Retinal pigment epithelial cell (primary cell): ENCODE measurements around the gene LRRTM4.

Source experiments
- DNase-seq: peaks from one replicate; pipeline ENCODE4 v3.0.0-alpha.2; 2010; ENCODE audit warnings: low read depth
- H3K4me3 ChIP-seq: 2 replicates; pipeline ENCODE4 v1.5.1; 2011; ENCODE audit warnings: mild to moderate bottlenecking, low read length, control low read depth, moderate library complexity
- TF ChIP-seq, protein P1 (sequence below): conservative IDR thresholded peaks from 2 replicates; pipeline ENCODE4 v1.5.1; 2011; ENCODE audit warnings: low read depth, low read length, control low read depth, inconsistent platforms

The LRRTM4 gene

DNA sequence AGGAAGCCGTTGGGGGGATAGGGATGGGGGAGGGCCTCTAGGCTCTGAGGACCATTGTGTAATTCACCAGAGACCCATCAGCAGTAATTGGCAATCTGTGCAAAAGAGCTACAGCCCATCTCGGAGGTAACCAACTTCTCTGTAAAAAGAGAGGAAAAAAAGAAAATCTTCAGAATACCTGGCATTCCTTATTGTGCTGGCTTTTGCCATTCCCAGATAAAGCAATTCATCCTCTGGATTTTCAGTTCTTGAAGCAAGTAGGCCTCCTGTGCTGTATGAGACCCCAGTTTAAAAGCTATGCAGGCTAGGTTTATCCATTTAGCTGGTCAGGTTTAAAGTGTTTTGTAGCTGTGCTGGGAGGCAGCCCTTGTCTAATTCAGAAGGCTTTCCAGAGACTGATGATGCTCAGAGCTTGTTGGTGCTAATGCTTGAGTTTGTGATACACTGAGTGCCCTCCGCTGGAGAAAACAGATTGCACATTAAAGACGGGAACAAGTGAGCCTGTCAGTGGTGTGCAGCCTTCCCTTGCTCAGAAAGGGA, at the start of gene LRRTM4:
Gene LRRTM4, minus strand, starts transcription at position 446 of the 540 bp plus-strand sequence.
- TF ChIP-seq, protein P1, sequence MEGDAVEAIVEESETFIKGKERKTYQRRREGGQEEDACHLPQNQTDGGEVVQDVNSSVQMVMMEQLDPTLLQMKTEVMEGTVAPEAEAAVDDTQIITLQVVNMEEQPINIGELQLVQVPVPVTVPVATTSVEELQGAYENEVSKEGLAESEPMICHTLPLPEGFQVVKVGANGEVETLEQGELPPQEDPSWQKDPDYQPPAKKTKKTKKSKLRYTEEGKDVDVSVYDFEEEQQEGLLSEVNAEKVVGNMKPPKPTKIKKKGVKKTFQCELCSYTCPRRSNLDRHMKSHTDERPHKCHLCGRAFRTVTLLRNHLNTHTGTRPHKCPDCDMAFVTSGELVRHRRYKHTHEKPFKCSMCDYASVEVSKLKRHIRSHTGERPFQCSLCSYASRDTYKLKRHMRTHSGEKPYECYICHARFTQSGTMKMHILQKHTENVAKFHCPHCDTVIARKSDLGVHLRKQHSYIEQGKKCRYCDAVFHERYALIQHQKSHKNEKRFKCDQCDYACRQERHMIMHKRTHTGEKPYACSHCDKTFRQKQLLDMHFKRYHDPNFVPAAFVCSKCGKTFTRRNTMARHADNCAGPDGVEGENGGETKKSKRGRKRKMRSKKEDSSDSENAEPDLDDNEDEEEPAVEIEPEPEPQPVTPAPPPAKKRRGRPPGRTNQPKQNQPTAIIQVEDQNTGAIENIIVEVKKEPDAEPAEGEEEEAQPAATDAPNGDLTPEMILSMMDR = peak; percentile 30
- H3K4me3 ChIP-seq = no peak within 1 kb of the TSS
- DNase-seq = peak; percentile 1

GRCh38 chr2:77571545-77571944, 49.4 kb upstream of the LRRTM4 start:
- TF ChIP-seq, protein P1 = no peak
- DNase-seq = no peak
- no peak overlapping the region for H3K4me3 ChIP-seq

GRCh38 chr2:77567723-77568122, 45.5 kb upstream of the LRRTM4 start:
- no peak for DNase-seq
- TF ChIP-seq, protein P1 = no peak

DNA sequence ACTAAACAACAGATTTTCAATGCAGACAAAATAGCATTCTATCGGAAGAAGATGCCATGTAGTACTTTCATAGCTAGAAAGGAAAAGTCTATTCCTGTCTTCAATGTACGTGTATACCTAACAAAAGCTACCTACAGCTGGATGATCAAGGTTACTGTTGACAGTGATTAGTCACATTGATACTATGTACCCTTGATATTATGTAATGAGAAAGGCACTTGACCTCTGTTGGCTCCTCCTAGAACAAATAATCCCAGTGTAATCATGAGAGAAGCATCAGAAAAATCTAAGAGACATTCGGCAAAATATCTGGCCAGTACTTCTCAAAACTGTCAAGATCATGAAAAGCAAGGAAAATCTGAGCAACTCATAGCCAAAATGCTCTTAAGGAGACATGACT, 44.4 kb upstream of the LRRTM4 start:
- TF ChIP-seq, protein P1 = no peak
- no peak overlapping the region for H3K4me3 ChIP-seq
- DNase-seq = no peak

More at GRCh38 chr2:77567723-77568122, 45.5 kb upstream of the LRRTM4 start:
- no peak overlapping the region for H3K4me3 ChIP-seq

- DNase-seq = no peak
- H3K4me3 ChIP-seq = no peak overlapping the region
- TF ChIP-seq, protein P1 = no peak
These were observed 44.0 kb upstream of the LRRTM4 start for GRCh38 chr2:77566131-77566530.

- DNase-seq = peak; percentile 27
- H3K4me3 ChIP-seq = no peak overlapping the region
- TF ChIP-seq, protein P1 = no peak
These were observed 30.8 kb upstream of the LRRTM4 start for GRCh38 chr2:77552956-77553355.

- no peak for DNase-seq
- H3K4me3 ChIP-seq = no peak overlapping the region
- TF ChIP-seq, protein P1 = no peak
These were observed 15.9 kb upstream of the LRRTM4 start for GRCh38 chr2:77538031-77538430.
